B cell (primary cell): ENCODE data around the gene CLDN25.

Experiments used
- EZH2 ChIP-seq: IDR thresholded peaks from 2 replicates; pipeline ENCODE4 v1.6.1; 2012; ENCODE audit warnings: borderline replicate concordance, low read depth, mild to moderate bottlenecking, moderate library complexity, low read length; ENCODE audit not compliant: insufficient read depth, poor library complexity, severe bottlenecking
- TF ChIP-seq, protein P1 (sequence below): fragments of 200-600 bp; IDR thresholded peaks from one replicate; pipeline ENCODE4 v1.8.0; 2022; ENCODE audit warnings: antibody characterized with exemption, mild to moderate bottlenecking

DNA sequence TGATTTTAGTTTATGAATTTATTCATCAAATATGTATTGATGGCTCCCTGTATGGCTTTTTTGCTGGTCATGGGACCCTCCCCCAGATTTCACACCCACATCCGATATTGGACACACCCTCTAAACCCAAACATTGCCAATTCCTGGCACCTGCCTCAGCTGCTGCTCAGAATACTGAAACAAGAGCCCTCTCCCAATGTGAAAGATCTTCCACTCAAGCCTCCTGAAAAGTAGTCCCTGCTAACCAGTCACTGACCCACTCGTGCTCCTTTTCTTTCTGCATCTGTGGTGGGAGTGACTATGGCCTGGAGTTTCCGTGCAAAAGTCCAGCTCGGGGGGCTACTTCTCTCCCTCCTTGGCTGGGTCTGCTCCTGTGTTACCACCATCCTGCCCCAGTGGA lies at the start of gene CLDN25:
- TF ChIP-seq, protein P1, sequence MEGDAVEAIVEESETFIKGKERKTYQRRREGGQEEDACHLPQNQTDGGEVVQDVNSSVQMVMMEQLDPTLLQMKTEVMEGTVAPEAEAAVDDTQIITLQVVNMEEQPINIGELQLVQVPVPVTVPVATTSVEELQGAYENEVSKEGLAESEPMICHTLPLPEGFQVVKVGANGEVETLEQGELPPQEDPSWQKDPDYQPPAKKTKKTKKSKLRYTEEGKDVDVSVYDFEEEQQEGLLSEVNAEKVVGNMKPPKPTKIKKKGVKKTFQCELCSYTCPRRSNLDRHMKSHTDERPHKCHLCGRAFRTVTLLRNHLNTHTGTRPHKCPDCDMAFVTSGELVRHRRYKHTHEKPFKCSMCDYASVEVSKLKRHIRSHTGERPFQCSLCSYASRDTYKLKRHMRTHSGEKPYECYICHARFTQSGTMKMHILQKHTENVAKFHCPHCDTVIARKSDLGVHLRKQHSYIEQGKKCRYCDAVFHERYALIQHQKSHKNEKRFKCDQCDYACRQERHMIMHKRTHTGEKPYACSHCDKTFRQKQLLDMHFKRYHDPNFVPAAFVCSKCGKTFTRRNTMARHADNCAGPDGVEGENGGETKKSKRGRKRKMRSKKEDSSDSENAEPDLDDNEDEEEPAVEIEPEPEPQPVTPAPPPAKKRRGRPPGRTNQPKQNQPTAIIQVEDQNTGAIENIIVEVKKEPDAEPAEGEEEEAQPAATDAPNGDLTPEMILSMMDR = no peak
- TF ChIP-seq EZH2 = no peak
